Muscle of arm (tissue), 12 donors: Measurements from ENCODE around the gene GNAO1. TPM values are rescaled to one million over a fixed set of nuclear protein-coding genes. Genes with fewer than 3 reads are reported as not detected.

Experiments used
- DNase-seq: peaks from one replicate; pipeline ENCODE4 v3.0.0-alpha.2; 2013
- polyA plus RNA-seq, 12 donors: library from polyadenylated mRNA; unstranded; fragments of 120-200 nt; gene quantifications; one replicate each; pipeline ENCODE4 v1.2.1, GENCODE V29; 2013; ENCODE audit not compliant: insufficient read length in 12 of 12

Gene GNAO1
- polyA plus RNA-seq, 12 donors: 0.27 to 24.8 (median 1.8) TPM; not detected in 1

GRCh38 chr16:56332464-56333079 is 141.3 kb downstream of the GNAO1 start:
- peak; percentile 17 for DNase-seq

GRCh38 chr16:56334761-56335160 is 143.5 kb downstream of the GNAO1 start:
- no peak for DNase-seq

GRCh38 chr16:56336071-56336688 is 144.9 kb downstream of the GNAO1 start:
- no peak for DNase-seq

GRCh38 chr16:56336711-56337110 is 145.4 kb downstream of the GNAO1 start:
- no peak for DNase-seq

GRCh38 chr16:56337131-56337857 is 146.0 kb downstream of the GNAO1 start:
- DNase-seq: no peak

GRCh38 chr16:56337858-56338325 is 146.6 kb downstream of the GNAO1 start:
- no peak for DNase-seq

GRCh38 chr16:56338566-56339318 is 147.5 kb downstream of the GNAO1 start:
- no peak for DNase-seq

GRCh38 chr16:56339431-56340195 is 148.3 kb downstream of the GNAO1 start:
- DNase-seq: no peak

- no peak for DNase-seq
These were observed 149.1 kb downstream of the GNAO1 start for GRCh38 chr16:56340416-56340815.

- no peak for DNase-seq
These were observed 149.6 kb downstream of the GNAO1 start for GRCh38 chr16:56340864-56341365.

- DNase-seq: peak; percentile 11
These were observed 150.5 kb downstream of the GNAO1 start for GRCh38 chr16:56341656-56342399.

GRCh38 chr16:56343661-56344517 is 152.6 kb downstream of the GNAO1 start:
- no peak for DNase-seq

GRCh38 chr16:56344518-56345405 is 153.5 kb downstream of the GNAO1 start:
- DNase-seq: no peak

- DNase-seq: no peak
These were observed 154.2 kb downstream of the GNAO1 start for GRCh38 chr16:56345406-56346050.

GRCh38 chr16:56346131-56346890 is 155.0 kb downstream of the GNAO1 start:
- no peak for DNase-seq

GRCh38 chr16:56347166-56347565 is 155.9 kb downstream of the GNAO1 start:
- DNase-seq: no peak

- DNase-seq: no peak
These were observed 156.4 kb downstream of the GNAO1 start for GRCh38 chr16:56347670-56348069.
